Right renal cortex interstitium (tissue), 3 donors: ENCODE measurements around the gene TMEM134. TPM values are rescaled to one million over a fixed set of nuclear protein-coding genes. Genes with fewer than 3 reads are reported as not detected.

Experiments used
- DNase-seq, 3 donors: peaks; one replicate each; pipeline ENCODE4 v3.0.0-alpha.2; 2013; ENCODE audit warnings: low read depth in 3 of 3, low spot score in 2 of 3
- polyA plus RNA-seq, 3 donors: library from polyadenylated mRNA; unstranded; fragments of 120-200 nt; gene quantifications; one replicate each; pipeline ENCODE4 v1.2.1, GENCODE V29; 2013; ENCODE audit not compliant: insufficient read length in 3 of 3

TMEM134 gene
- polyA plus RNA-seq, 3 donors = 36.0 to 45.1 (median 42.7) TPM

DNA sequence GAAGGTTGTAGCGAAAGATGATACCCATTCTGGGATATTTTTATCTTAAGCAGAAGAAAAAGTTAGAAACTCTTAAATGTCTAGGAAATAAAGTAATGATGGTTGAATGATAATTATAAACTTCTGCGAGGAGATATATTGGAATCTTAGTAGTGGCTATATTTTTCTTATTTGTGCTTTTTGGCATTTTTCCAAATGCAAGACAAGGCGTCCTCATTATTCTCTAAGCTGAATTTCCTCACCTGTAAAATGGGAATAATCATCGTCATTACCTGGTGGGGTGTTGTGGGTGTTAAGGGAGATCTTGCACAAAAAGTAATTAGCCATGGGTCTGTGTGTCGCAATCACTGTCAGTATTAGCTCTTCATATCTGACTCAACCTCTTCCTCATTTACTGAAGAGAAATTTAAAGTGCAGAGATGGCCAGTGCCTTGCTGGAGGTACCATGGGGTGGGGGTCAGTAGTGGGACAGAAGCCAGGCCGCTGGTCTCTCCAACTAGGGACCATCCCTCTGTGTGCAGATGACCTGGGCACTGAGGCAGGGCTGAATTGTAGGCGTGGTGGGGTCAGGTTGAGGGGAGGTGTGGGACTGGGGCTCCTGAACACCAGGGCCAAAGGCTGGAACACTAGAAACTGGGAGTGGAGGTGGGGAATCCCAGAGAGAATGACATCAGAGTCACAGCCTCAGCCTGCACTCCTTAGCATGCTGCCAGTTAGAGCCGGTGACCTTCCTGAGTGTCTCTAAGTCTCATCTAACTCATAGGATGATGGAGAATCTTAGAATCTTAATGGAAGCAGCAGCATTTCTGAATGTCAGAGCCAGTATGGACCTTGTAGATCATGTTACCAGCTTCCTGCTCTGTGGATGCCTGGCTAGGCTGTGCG lies 32.0 kb upstream of the TMEM134 start:
- DNase-seq = no peak

DNA sequence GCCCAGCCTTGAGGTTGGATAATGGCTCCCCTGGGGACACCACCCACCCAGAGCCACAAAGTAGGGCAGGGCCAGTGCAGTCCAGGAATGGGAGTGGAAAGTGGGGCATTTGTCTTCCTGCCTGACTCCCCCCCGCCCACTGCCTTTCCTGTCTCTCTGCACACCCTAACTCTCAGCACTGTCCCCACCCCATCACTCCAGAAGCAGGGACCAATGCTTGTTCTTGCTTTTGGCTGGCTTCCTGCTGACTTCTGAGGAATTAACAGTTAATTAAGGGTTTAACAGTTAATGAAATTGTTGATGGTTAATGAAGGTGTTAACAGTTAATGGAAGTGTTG lies 31.4 kb upstream of the TMEM134 start:
- no peak for DNase-seq

DNA sequence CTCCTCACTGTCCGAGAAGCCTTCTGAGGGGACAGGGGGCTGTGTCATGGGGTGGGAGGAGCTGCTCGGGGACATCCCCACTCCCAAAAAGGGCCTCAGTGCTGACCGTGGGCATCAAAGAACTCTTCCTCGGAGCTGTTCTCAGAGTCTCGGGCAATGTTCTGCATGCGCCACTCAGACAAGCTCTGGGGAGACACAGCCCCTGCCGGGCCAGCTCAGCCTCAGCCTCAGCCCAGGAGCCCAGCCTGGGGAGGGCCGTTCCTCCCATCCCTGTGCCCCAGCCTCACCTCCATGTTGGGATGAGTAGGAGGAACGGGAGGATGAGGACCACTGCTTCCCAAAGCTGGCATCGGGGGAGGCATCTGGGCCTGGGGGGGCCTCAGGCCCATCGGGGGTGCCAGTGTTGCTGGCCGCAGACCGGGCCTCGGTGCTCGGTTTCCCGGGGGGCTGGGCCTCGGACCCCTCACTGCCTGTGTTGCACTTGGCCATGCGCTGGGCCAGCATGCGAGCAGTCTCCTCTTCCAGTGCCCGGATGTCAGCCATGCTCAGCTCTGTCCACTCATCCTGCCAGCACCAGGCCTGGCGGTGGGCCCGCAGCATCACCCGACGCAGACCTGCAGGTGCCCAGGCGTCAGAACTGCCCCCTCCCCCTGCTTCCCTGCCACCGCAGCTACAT lies 30.9 kb upstream of the TMEM134 start:
- no peak for DNase-seq

DNA sequence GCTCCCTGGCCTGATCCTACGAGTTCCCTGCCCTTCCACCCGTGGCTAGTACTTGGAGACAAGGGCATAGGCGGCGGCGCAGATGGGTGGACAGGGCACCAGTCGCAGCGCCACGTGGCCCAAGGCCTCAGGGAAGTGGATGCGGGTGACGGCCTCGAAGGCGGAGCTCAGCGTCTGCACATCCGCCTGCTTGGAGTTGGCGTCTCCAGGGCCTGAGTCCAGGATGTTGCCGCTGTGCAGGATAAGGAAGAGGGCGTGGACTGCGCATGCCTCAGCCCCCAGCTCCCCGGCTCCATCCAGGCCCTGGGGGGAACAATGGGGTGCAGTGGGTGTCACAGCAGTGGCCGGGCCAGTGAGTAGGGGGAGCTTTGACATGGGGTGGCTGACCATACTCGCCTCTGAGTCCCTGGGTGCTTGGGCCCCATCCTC lies 29.5 kb upstream of the TMEM134 start:
- no peak for DNase-seq

DNA sequence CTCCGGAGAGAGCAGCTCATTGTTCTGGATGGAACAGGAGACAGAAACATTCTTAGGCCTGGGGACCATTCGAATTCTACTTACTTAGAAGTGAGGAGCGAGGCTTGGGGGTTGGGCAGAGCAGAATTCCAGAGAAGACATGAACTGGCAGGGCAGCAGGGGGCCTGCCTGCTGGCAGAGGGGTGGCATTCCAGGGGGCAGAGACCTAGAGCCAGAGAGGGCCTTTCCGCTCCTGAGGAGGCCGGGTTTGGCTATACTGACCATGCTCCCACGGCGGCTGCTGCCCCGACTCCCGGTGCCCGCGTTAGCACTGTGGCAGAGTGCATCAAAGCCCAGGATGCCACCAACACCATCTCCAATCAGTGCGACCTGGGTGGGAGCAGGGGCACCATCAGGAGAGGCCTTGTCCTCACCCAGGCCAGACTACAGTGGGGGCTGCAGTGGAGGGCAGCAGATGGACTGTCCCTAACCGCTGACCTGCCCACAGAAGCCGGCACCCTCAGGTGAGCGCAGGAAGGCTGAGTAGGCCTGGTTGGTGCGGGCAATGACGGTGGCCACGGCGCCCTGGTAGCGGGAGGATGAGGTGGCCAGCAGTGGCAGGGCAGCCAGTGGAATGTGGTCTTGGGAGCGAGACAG lies 28.7 kb upstream of the TMEM134 start:
- DNase-seq = no peak

DNA sequence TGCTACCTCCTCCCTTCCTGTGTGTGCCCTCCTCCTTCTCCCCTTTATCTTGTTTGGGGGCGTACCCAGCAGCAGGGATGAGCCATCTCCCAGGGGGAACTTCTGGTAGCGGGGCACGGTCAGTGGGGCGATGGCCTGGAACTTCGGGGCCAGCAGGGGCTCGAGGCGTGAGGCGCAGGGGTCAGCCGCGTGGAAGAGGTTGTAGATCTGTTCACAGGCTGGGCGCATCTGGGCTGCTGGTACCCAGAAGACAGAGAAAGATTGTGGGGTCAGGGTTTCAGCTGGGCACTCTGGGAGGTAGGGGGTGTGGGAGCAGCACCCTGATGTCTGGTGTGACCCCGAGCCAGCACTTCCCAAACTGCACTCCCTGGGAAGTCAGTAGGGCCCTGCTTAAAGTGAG lies 27.1 kb upstream of the TMEM134 start:
- no peak for DNase-seq

DNA sequence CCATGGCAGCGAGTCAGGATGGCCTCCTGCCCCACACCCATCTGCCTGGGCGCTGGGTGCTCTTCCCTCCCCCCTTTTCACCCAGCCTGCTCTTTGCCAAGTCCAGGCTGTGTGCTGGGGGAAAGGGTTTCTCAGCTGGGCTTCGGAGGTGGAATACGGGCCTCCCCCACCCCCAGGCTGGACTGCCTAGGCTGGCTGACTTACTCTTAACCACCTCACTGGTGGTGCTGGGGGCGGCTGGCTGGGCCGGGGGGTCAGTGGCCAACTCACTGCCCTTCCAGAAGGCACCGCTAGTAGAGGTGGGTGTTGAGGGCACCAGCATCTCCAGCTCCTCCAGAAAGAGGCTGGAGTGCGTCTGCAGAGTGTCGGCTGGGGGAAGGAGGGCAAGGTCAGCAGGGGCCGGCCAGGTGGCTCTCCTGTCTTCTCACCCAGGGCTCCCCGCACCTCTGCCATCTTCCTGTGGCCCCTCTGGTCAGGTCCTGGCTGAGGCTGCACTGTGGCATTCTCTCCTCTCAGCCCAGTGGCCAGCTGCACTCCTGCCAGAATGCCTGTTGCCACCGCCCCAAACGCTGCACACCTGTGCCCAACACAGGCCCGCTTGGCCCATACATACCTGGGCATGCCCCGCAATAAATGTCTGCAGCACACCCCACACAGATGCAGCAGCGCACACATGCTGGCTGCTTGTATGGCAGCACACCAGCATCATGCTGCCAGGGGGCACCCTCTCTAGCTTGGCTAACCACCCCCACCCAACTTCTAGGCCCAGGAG lies 26.4 kb upstream of the TMEM134 start:
- DNase-seq = no peak

DNA sequence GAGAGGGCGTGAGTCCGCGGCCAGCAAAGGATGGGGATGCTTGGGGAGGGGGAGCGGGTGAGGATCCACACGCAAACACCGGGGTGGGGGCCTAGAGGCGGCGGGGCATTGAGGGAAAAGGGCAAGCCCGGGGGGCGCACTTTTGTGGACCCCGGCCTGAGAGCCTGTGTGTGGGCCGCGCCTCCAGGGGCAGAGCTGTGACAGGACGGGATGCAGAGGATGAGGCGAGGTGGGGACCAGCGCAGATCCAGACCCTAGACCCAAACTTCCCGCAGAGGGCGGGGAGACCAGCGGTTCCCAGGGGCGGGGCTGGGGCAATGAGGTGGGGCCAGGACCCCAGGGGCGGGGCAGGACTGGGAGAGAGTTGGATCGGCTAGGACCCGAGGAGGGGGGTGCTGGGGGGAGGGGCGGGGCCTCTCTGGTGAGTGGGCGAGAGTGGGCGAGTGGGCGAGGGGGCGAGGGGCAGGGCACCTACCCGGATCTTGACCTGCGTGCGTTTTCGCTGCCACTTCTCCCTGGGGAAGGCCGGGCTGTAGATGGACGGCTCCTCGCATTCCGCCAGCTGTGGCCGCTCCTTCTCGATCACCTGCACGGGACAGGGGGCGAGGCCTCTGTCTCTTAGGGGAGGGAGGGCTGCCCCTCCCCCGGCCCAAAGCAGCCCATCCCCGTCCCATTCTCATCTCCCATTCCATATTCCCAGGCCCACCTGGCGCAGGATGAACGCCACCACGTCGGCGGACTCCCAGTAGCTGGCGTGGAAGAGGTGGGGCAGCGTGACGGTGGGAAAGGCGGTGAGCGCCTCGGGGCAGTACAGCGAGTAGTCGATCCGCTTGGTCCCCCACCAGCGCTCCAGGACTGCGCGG lies 25.6 kb upstream of the TMEM134 start:
- no peak for DNase-seq

DNA sequence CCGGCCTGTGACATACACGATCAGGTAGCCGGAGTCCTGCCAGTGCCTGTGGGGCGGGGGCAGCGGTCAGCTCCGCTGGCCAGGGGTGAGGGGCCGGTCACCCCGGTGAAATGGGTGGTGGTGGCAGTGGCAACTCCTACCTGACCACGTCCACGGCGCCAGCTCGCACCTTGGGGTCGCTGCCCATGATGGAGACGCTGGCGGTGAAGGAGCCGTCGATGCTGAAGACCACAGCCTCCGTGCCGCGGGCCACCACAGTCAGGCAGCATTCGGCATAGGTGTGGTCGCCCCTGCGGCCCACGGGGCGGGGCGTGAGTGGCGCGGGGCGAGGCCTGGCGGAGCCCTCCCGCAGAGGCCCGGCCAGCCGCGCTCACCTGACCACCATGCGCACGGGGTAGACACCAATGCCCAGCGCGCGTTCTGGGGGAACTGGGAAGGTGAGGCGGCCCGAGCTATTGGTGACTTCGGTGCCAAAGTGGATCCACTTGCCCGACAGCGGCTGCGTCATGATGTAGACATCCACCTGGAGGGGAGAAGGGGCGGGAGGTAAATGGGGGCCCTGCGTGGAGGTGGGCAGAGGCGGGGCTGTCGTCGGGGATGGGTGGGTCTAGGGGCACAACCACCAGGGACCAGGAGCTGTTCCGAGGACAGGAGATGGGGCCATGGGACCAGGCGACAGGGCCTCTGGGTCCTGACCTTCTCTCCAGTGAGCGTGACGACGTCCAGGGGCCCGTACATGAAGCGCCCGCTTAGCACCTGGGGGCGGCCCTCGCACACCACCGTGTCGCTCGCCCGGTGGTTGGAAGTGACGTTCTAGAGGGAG lies 24.7 kb upstream of the TMEM134 start:
- no peak for DNase-seq

DNA sequence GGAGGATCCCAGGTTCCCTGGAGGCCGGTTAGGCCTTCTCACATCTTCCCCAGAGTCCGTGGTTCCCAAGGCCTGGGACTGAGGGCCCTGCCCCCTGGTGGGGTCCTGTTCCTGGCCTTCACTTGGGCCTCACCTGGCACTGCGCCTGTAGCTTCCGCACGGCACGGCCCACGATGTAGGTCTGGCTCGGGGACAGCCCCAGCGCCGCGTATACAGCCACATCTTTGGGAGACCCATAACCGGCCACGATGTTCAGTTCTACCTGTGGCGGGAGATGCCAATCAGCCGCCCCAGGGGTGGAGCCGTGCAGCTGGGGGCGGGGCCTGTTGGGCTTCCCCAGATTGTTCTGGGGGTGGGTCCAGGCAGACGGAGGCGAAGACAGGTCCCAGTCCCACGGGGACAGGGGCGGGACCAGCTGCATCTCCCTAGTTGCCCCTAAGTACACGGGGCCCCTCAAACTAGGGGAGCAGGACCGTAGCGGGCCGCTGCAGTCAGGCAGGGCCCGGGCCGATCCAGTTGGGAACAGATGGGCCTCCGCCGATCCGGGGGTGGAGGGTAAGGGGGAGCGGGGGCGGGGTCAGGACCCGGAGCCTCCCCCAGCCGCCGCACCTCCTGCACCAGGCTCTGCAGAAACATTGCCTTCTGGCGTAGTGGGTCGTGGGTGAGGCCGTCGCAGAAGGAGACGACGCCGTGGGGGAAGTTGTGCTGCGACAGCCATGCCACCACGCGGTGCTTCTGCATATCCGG lies 23.9 kb upstream of the TMEM134 start:
- no peak for DNase-seq

DNA sequence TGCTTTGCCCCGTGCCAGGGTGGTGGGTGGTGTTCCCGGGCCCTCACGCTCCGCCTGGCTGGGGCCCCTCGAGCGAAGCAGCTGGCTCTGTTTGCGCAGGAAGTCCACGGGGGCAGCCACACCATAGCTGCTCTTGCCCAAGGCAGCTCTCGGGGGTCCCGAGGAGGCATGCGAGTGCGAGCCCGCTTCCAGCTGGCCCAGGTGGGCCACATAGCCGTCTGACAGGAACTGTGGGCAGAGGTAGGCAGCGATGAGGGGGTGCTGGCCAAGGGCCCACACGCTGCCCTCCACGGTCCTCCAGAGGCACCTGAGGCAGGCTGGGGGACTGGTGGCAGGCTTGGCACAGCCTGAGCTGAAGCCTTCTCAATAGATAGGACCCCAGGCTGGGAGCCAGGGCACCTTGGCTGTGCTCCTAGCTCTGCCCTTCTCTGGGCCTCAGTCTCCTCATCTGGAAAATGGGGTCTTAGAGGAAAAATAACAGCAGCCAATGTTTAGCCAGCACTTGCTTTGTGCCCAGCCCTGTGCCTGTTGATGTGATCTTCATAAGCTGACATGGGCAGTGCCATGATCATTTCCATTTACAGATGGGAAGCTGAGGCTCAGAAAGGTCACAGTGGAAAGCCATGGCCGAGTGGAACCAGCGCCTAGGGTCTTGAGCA lies 23.1 kb upstream of the TMEM134 start:
- DNase-seq = no peak

DNA sequence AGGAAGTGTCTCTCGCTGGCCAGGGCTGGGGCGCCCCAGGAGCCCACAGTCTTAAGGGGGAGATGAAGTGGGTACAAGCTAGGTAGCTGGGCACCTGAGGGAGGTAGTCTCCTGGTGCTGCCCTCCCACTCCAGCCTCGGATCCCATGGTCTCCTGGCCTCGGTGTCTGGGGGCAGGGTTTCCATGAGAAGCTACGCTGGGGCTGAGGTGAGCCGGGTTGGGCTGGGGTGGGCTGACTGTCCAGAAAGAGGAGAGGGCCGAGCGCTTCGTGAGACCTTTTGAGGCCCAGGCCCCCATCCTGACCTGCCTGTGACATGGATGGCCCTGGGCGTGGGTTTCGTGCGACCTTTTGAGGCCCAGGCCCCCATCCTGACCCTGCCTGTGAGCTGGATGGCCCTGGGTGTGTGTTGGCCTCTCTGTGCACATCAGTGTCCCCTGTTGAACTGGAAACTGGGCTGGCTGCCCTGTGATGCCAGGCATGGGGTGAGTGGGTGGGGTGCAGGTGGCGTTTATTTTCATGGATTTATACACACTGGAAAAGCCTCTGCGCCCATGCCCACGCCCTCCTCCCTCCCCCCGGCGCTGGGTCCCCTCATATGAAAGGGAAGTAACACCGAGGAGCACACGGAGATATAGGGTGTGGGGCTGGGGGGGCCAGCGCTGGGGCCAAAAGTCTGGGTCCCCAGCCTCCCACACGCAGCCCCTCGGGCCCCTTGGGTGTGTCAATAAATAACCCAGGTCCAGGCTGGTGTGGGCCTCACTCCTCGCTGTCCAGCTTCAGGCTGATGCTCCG lies 22.4 kb upstream of the TMEM134 start:
- no peak for DNase-seq

DNA sequence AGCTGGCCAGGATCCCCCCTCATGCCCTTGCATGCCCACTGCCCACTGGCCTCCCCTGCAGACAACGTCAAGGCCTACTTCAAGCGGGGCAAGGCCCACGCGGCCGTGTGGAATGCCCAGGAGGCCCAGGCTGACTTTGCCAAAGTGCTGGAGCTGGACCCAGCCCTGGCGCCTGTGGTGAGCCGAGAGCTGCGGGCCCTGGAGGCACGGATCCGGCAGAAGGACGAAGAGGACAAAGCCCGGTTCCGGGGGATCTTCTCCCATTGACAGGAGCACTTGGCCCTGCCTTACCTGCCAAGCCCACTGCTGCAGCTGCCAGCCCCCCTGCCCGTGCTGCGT lies 21.6 kb upstream of the TMEM134 start:
- DNase-seq = no peak

DNA sequence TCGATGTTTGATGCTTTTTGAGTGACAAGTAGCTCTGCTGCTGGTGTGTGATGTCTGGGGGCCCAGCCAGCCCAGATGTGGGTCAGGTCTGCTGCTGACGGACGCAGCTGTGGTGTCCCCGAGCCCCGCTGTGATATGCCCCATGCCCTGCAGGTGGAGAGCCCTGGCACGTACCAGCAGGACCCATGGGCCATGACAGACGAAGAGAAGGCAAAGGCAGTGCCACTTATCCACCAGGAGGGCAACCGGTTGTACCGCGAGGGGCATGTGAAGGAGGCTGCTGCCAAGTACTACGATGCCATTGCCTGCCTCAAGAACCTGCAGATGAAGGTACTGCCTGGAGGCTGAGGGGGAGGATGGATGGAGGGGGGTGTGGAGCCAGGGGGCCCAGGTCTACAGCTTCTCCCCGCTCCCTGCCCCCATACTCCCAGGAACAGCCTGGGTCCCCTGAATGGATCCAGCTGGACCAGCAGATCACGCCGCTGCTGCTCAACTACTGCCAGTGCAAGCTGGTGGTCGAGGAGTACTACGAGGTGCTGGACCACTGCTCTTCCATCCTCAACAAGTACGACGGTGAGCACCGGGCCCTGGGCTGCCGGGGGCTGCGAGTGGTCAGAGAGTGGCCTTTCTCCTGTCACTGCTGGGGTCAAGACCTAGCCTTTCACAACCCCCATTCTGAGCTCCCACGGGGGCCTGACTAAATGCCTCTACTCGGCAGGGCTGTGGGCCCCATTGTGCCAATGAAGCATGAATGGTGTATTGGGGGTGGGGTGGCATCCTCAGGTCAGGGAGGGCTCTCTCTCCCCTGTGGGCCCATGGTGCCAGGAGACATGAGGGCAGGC lies 21.1 kb upstream of the TMEM134 start:
- no peak for DNase-seq

DNA sequence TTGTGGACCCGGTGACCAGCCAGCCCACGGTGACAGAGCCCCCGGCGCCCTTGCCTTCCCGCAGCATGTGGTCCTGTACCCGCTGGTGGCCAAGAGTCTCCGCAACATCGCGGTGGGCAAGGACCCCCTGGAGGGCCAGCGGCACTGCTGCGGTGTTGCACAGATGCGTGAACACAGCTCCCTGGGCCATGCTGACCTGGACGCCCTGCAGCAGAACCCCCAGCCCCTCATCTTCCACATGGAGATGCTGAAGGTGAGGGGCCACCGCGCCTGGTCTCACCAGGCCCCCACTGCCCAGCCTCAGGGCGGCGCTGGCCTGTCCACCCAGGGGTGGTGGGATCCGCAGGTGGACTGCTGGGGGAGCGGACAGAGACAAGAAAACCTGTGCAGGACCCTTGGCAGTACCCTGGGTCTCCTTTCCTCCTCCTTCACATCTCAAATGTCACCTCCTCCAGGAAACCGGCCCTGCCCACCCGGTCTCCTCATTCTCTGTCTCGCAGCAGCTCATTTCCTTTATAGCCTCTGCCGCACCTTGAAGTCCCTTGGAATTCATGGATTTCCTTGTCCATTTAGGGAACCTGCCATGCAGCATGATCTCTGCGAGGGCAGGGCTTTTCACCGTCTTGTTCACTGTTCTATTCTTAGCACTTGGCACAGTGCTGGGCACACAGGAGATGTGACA lies 20.3 kb upstream of the TMEM134 start:
- no peak for DNase-seq
